H54 (cell line): ENCODE measurements around the gene KIAA1217.

ENCODE experiments used
- DNase-seq: peaks from one replicate; pipeline ENCODE4 v3.0.0; 2011; ENCODE audit warnings: low spot score, mixed read lengths; ENCODE audit not compliant: insufficient read length
- FAIRE-seq: peaks from 3 replicates; lab custom pipeline; 2011; peaks lifted over from hg19 to GRCh38; lab: Jason Lieb, UNC
- POLR2A ChIP-seq: IDR thresholded peaks from 2 replicates; pipeline ENCODE4 v1.6.1; 2011; ENCODE audit warnings: low read depth, mild to moderate bottlenecking, low read length

Gene KIAA1217, protein sequence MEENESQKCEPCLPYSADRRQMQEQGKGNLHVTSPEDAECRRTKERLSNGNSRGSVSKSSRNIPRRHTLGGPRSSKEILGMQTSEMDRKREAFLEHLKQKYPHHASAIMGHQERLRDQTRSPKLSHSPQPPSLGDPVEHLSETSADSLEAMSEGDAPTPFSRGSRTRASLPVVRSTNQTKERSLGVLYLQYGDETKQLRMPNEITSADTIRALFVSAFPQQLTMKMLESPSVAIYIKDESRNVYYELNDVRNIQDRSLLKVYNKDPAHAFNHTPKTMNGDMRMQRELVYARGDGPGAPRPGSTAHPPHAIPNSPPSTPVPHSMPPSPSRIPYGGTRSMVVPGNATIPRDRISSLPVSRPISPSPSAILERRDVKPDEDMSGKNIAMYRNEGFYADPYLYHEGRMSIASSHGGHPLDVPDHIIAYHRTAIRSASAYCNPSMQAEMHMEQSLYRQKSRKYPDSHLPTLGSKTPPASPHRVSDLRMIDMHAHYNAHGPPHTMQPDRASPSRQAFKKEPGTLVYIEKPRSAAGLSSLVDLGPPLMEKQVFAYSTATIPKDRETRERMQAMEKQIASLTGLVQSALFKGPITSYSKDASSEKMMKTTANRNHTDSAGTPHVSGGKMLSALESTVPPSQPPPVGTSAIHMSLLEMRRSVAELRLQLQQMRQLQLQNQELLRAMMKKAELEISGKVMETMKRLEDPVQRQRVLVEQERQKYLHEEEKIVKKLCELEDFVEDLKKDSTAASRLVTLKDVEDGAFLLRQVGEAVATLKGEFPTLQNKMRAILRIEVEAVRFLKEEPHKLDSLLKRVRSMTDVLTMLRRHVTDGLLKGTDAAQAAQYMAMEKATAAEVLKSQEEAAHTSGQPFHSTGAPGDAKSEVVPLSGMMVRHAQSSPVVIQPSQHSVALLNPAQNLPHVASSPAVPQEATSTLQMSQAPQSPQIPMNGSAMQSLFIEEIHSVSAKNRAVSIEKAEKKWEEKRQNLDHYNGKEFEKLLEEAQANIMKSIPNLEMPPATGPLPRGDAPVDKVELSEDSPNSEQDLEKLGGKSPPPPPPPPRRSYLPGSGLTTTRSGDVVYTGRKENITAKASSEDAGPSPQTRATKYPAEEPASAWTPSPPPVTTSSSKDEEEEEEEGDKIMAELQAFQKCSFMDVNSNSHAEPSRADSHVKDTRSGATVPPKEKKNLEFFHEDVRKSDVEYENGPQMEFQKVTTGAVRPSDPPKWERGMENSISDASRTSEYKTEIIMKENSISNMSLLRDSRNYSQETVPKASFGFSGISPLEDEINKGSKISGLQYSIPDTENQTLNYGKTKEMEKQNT (N-terminal part only)

GRCh38 chr10:24208661-24209431, at the start of gene KIAA1217:
TSS of gene KIAA1217 (plus strand) at chr10:24209138. CDS start at chr10:24209194, 56 bp downstream.
- TF ChIP-seq POLR2A = no peak

GRCh38 chr10:24162206-24162985, 46.5 kb upstream of the KIAA1217 start:
- DNase-seq (no peak), FAIRE-seq (no peak)
- no peak for TF ChIP-seq POLR2A

More at GRCh38 chr10:24208661-24209431, at the start of gene KIAA1217:
- DNase-seq = no peak
- no peak for FAIRE-seq

- no peak for TF ChIP-seq POLR2A
- no peak for DNase-seq
- no peak for FAIRE-seq
These were observed 45.5 kb upstream of the KIAA1217 start for GRCh38 chr10:24163485-24163884.

DNA sequence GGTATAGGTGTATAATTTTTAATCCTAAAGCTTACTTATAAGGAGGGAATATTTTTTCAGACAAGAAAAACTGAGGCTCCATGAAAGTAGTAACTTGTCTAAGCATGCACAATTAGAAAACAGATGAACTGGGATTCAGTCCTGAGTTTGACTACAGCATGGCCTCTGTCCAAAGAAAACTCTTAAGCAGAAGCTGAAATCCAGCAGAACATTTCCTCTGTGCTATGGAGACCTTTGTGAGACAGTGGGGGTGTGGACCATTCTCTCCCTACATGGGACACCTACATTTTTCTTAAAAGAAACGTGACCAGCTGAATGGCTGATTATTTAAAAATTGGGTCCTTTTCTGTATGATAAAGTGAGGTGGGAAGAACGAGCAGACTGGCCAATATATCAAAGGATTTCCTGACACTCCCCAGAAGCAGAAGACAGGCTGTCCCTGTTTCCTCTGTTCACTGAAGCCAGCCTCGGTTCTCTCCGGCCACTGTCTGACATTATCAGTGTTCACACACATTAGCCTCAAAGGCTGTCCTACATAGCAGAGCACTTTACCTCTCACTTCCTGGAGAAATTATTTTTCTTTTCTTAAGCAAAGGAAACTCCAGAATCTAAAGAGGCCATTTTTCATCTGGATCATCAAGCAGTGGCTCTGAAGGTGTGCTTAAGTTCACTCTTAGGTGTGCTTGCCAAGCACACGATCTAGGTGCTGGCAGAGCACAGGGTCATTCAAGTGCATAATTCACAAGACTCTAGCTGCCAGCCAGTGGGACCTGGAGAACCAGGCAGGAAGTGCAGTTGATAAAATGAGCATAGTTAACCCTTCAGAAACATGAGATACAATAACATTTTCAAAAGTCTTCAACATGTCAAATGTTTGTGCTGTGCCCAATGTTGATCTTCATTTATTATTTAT, 40.4 kb upstream of the KIAA1217 start:
- FAIRE-seq = no peak
- DNase-seq = no peak
- no peak for TF ChIP-seq POLR2A

- no peak for TF ChIP-seq POLR2A
- FAIRE-seq (no peak), DNase-seq (no peak)
These were observed 38.7 kb upstream of the KIAA1217 start for GRCh38 chr10:24170199-24170598.

DNA sequence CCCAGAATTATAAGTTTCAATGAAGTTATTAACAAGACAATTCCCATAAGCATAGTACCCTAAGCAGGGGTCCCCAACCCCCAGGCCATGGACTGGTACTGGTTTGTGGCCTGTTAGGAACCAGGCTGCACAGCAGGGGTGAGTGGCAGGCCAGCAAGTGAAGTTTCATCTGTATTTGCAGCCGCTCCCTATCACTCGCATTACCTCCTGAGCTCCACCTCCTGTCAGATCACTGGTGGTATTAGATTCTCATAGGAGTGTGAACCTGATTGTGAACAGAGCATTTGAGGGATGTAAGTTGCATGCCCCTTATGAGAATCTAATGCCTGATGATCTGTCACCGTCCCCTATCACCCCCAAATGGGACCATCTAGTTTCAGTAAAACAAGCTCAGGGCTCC, 36.0 kb upstream of the KIAA1217 start:
- DNase-seq = no peak
- no peak for TF ChIP-seq POLR2A
- FAIRE-seq = no peak

GRCh38 chr10:24174014-24174413, 34.9 kb upstream of the KIAA1217 start:
- FAIRE-seq (no peak), DNase-seq (no peak)
- TF ChIP-seq POLR2A = no peak

- no peak for DNase-seq
- TF ChIP-seq POLR2A = no peak
- no peak for FAIRE-seq
These were observed 32.3 kb upstream of the KIAA1217 start for GRCh38 chr10:24176658-24177057.

DNA sequence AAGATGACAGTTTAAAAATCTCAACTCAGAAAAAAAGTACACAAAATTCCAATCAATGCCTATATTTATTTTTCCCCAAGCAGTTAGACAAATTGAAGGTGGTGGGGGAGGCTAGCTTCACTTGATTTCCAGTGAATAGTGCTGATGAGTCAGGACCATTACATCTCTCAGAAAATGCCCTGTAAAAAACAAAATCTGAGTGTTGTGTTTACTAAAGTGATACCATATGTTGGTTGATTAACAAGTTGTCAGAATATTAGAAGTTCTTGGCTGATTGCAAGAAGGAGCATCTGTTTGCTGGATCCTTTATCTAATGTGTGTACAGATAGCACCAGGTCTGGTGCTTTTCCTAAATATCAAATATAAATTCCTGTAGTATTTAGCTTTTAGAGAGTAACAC, 31.3 kb upstream of the KIAA1217 start:
- no peak for FAIRE-seq
- no peak for DNase-seq
- TF ChIP-seq POLR2A = no peak

- FAIRE-seq = no peak
- DNase-seq = no peak
- TF ChIP-seq POLR2A = no peak
These were observed 28.0 kb upstream of the KIAA1217 start for GRCh38 chr10:24180891-24181290.

DNA sequence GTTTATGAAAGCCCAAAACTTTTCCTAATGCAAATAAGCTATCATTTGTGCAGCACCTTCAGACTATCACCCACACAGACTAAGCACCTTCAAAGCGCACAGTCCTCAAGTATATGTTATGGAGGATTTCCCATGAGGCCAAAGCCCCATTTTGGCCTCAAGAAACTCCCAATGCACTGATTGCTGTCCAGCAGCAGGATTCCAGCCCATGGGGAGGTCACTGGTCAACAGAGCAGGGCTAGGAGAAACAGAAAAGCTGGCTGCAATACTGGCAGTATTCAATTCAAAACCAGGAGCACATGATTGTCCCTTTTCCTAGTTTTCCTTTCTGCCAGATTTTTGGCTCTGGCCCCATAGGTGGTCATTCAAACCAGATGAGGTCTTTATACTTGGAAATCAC, 24.5 kb upstream of the KIAA1217 start:
- DNase-seq (no peak), FAIRE-seq (no peak)
- TF ChIP-seq POLR2A = no peak
